Kidney (tissue), 14 donors: ENCODE measurements around the gene PIWIL4. TPM values are rescaled to one million over a fixed set of nuclear protein-coding genes. Genes with fewer than 3 reads are reported as not detected.

Source experiments
- DNase-seq, 5 donors: peaks; one replicate each; pipeline ENCODE4 v3.0.0-alpha.2; 2013 to 2020
- FAIRE-seq: peaks from 2 replicates; lab custom pipeline; 2012; peaks lifted over from hg19 to GRCh38; lab: Jason Lieb, UNC
- H3K27ac ChIP-seq, 2 donors: one replicate each; pipeline ENCODE4 v1.7.0; 2013; ENCODE audit warnings: low read depth in 2 of 2, low read length in 2 of 2, inconsistent platforms in 1 of 2
- H3K27me3 ChIP-seq: one replicate; pipeline ENCODE4 v1.7.1; 2013; ENCODE audit warnings: low read length, inconsistent platforms; ENCODE audit not compliant: control insufficient read depth, insufficient read depth
- H3K36me3 ChIP-seq, 3 donors: one replicate each; pipeline versions ENCODE4 v1.7.0 to v1.7.1; 2013; ENCODE audit warnings: low read length in 3 of 3, control low read depth in 1 of 3, inconsistent platforms in 1 of 3; ENCODE audit not compliant: insufficient read depth in 3 of 3, control insufficient read depth in 2 of 3
- H3K4me1 ChIP-seq, 3 donors: one replicate each; pipeline versions ENCODE4 v1.7.0 to v1.7.1; 2013; ENCODE audit warnings: low read length in 3 of 3, inconsistent platforms in 1 of 3, low read depth in 1 of 3; ENCODE audit not compliant: control insufficient read depth in 2 of 3, insufficient read depth in 2 of 3
- H3K4me3 ChIP-seq, 3 donors: one replicate each; pipeline versions ENCODE4 v1.7.0 to v1.8.1; 2013; ENCODE audit warnings: low read length in 3 of 3, control low read depth in 1 of 3, inconsistent platforms in 1 of 3
- H3K9ac ChIP-seq, 3 donors: one replicate each; pipeline versions ENCODE4 v1.7.0 to v1.7.1; 2013; ENCODE audit warnings: low read length in 3 of 3, control low read depth in 1 of 3, inconsistent platforms in 1 of 3
- H3K9me3 ChIP-seq, 3 donors: one replicate each; pipeline versions ENCODE4 v1.7.0 to v1.7.1; 2013; ENCODE audit warnings: low read length in 3 of 3, control low read depth in 1 of 3, inconsistent platforms in 1 of 3; ENCODE audit not compliant: control insufficient read depth in 2 of 3, insufficient read depth in 1 of 3
- CTCF ChIP-seq: IDR thresholded peaks from 3 replicates; pipeline ENCODE4 v1.5.1; 2012; ENCODE audit warnings: mild to moderate bottlenecking, moderate library complexity, borderline replicate concordance; ENCODE audit not compliant: insufficient read depth; ENCODE audit errors: extremely low read depth
- intact Hi-C: fragments of 100-400 bp; cut with DNase I; formaldehyde crosslinking; loops from one replicate; pipeline ENCODE4 v1.11.1; 2022
- polyA plus RNA-seq: library from polyadenylated mRNA; stranded (reverse); fragments of 350-450 nt; fragmentation: Illumina TruSeq; extraction: RNeasy Lipid Tissue Mini Kit (QIAGEN cat#74804); gene quantifications from one replicate; pipeline ENCODE4 v1.2.3, GENCODE V29; 2014; ENCODE audit warnings: low read depth, low replicate concordance; ENCODE audit not compliant: insufficient read depth
- total RNA-seq: library from RNA; stranded (reverse); fragmentation: NEBNext Ultra II Directional; extraction: Animal tissue kit (Norgen Biotek cat#: 25700); gene quantifications from one replicate; pipeline ENCODE4 v1.2.1, GENCODE V29; 2021
- donor health status: control.
- donor health status: control.
- donor health status: control.
- donor health status: control.
- donor health status: control.
- donor health status: DM: yes; HTN: yes; CAD: no.
- donor health status: Normal renal cell carcinoma (clear cell type).

Gene PIWIL4
- total and polyA plus RNA-seq, 2 donors from 2014 or later: 2.6 to 6.0 TPM

- Histone ChIP-seq H3K4me1 (peaks cover 0 to 4% (median 0%) of the 10 kb centered on the region in 3 donors), H3K27ac (no peak overlapping the region), H3K36me3 (no peaks in the 10 kb centered on the region), H3K9me3 (no peaks in the 10 kb centered on the region), H3K27me3 (no peaks in the 10 kb centered on the region), H3K9ac (no peak overlapping the region), H3K4me3 (no peak overlapping the region)
- DNase-seq (no peak), FAIRE-seq (no peak)
- intact Hi-C loops: no loop called here
- TF ChIP-seq CTCF: no peak
Observed at GRCh38 chr11:94668212-94668793, 101.1 kb downstream of the PIWIL4 start.

GRCh38 chr11:94669023-94669422 is 101.9 kb downstream of the PIWIL4 start:
- TF ChIP-seq CTCF: no peak
- Histone ChIP-seq H3K9me3 (no peaks in the 10 kb centered on the region), H3K4me1 (peaks cover 0 to 4% (median 0%) of the 10 kb centered on the region in 3 donors), H3K9ac (no peak overlapping the region), H3K36me3 (no peaks in the 10 kb centered on the region), H3K27ac (no peak overlapping the region), H3K4me3 (no peak overlapping the region), H3K27me3 (no peaks in the 10 kb centered on the region)
- DNase-seq: no peak
- intact Hi-C loops: no loop called here
- FAIRE-seq: no peak

Other genes with a start within 250 kb of the PIWIL4 start
- gene GPR83, start 165.9 kb upstream of the PIWIL4 start, total RNA-seq: 0.28 TPM
- gene GPR83, start 165.9 kb upstream of the PIWIL4 start, polyA plus RNA-seq: not detected
- gene MRE11, start 73.5 kb upstream of the PIWIL4 start, total RNA-seq: 16.6 TPM
- 3.5 TPM for gene MRE11, start 73.5 kb upstream of the PIWIL4 start, polyA plus RNA-seq
- gene ANKRD49, start 73.4 kb upstream of the PIWIL4 start, total RNA-seq: 17.1 TPM
- gene ANKRD49, start 73.4 kb upstream of the PIWIL4 start, polyA plus RNA-seq: 12.7 TPM
- gene C11orf97, start 54.9 kb upstream of the PIWIL4 start, total RNA-seq: not detected
- 1.5 TPM for gene C11orf97, start 54.9 kb upstream of the PIWIL4 start, polyA plus RNA-seq
- gene FUT4, start 23.4 kb upstream of the PIWIL4 start, total RNA-seq: 9.5 TPM
- 1.2 TPM for gene FUT4, start 23.4 kb upstream of the PIWIL4 start, polyA plus RNA-seq
- gene AMOTL1, start 201.0 kb downstream of the PIWIL4 start, total RNA-seq: 52.3 TPM
- 6.1 TPM for gene AMOTL1, start 201.0 kb downstream of the PIWIL4 start, polyA plus RNA-seq